Measurements from ENCODE around the gene C16orf90.

The C16orf90 gene

GRCh38 chr16:3460585-3460984, 34.7 kb downstream of the C16orf90 start:
- no peak for DNase-seq

GRCh38 chr16:3460121-3460520, 35.2 kb downstream of the C16orf90 start:
- no peak for DNase-seq

GRCh38 chr16:3459401-3460090, 35.7 kb downstream of the C16orf90 start:
- DNase-seq, result no peak

GRCh38 chr16:3458852-3459361, 36.4 kb downstream of the C16orf90 start:
- no peak for DNase-seq

- no peak for DNase-seq
Observed at GRCh38 chr16:3458278-3458851, 36.9 kb downstream of the C16orf90 start.

- DNase-seq, result peak; percentile 93
Observed at GRCh38 chr16:3457434-3458252, 37.6 kb downstream of the C16orf90 start.

- no peak for DNase-seq
Observed at GRCh38 chr16:3454631-3455147, 40.6 kb downstream of the C16orf90 start.

GRCh38 chr16:3454093-3454492, 41.2 kb downstream of the C16orf90 start:
- DNase-seq, result no peak

- DNase-seq, result peak; percentile 25
Observed at GRCh38 chr16:3444032-3444388, 51.3 kb downstream of the C16orf90 start.
